ENCODE results near the gene SPHK2.
"Not testable (repeated sequence)": the region's sequence is repeated elsewhere in the genome, so short reads cannot be mapped to it uniquely, and the experiment has no call there.

Gene SPHK2, protein sequence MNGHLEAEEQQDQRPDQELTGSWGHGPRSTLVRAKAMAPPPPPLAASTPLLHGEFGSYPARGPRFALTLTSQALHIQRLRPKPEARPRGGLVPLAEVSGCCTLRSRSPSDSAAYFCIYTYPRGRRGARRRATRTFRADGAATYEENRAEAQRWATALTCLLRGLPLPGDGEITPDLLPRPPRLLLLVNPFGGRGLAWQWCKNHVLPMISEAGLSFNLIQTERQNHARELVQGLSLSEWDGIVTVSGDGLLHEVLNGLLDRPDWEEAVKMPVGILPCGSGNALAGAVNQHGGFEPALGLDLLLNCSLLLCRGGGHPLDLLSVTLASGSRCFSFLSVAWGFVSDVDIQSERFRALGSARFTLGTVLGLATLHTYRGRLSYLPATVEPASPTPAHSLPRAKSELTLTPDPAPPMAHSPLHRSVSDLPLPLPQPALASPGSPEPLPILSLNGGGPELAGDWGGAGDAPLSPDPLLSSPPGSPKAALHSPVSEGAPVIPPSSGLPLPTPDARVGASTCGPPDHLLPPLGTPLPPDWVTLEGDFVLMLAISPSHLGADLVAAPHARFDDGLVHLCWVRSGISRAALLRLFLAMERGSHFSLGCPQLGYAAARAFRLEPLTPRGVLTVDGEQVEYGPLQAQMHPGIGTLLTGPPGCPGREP

DNA sequence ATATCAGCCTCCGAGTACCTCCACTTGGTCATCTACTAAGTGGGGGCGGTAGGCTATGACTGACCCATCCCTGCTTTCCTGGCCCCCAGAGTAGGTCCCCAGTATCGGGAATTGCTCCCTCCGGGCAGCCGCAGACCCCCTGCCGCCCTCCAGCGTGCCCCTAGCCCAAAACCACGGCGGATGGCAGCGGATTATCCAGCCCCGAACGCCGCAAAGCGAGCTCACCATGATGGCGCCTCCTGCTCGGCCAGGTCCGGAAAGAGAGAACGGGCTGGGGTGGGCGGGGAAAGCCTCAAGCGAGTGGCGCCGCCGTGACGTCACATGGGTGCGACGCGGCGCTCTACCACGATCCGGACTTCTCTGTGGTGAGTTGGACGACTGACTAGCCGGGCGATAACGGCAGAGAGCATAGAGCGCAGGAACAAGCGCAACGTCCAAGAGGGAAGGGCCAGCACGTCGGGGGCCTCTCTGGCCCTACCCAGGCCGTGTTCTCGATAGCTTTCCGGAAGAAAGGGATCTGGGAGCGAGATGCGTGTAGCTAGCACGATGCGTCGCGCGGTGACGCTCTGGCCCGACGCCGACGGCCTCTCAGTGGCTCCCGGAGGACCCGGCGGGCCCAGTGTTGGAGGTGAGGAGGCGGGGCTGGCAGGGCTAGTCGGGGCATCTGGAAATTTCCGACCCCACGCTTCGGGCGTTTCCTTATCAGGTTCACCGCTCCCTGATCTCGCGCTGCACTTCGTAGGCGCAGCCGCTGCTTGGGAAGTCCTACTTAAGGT, at the start of gene SPHK2, which contains the start of gene RPL18:
TSS of gene SPHK2 (plus strand) at position 591 of the 776 bp plus-strand sequence. CDS start 1,009 bp downstream, outside the sequence.
TSS of gene RPL18 (minus strand) at position 263 of the 776 bp plus-strand sequence. CDS start at position 228, 35 bp downstream.
- DNase-seq, result peak; percentile 99

DNA sequence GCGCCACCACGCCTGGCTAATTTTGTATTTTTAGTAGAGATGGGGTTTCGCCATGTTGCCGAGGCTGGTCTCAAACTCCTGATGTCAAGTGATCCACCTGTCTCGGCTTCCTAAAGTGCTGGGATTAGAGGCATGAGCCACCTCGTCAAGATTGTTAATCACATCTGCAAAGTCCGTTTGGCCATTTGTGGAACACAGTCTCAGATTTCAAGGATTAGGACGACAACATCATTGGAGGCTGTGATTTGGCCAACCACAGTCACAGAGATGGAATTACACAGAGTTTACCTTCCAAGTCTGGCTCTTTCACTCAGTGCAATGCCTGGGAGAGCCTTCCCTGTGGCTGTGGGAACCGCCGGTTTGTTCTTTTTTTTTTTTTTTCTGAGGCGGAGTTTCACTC, 49.5 kb upstream of the SPHK2 start:
- no peak for DNase-seq

DNA sequence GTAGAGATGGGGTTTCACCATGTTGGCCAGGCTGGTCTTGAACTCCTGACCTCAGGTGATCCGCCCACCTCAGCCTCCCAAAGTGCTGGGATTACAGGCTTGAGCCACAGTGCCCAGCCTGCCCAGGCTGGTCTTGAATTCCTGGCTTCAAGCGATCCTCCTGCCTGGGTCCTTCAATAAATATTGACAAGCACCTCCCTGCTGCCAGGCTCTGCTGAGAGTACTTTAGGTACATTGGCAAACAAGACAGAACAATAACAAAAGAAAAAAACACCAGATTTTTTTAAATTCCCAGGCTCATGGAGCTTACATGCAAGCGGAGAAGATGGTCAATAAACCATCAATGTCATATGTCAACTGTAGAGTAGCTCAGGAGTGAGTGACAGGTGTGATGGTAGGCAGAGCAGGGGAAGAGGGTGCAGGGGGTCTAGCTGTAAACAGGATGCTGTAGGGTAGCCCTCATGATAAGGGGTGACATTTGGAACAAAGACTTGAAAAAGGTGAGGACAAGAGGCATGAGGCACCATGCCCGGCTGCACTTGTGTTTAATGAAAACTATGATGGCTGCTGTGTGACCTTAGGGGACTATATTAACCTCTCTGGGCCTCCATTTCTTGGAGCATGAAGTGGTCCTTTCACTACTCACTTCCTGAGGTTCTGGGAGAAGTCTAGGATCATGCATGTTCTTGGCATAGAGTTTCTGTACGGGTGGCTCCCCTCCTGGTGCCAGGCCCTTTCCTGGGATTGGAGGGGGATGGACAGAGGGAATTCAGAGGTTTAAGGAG, 47.7 kb upstream of the SPHK2 start:
- no peak for DNase-seq

DNA sequence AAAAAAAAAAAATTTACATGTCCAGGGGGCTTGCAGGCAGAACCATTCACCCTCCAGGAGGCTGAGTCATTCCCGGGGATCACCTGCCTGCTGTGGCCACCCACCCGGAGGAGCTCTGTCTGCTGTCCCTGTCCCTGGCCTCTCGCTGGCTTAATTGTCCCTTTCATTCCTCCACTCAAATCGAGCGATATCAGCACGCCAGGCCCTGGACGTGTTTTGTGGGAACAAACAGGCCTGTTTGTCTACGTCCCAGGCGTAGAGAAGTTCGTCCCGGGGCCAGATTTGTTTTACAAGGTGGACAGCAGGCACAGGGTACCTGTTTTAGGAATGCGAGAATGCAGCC, 46.2 kb upstream of the SPHK2 start:
- no peak for DNase-seq

DNA sequence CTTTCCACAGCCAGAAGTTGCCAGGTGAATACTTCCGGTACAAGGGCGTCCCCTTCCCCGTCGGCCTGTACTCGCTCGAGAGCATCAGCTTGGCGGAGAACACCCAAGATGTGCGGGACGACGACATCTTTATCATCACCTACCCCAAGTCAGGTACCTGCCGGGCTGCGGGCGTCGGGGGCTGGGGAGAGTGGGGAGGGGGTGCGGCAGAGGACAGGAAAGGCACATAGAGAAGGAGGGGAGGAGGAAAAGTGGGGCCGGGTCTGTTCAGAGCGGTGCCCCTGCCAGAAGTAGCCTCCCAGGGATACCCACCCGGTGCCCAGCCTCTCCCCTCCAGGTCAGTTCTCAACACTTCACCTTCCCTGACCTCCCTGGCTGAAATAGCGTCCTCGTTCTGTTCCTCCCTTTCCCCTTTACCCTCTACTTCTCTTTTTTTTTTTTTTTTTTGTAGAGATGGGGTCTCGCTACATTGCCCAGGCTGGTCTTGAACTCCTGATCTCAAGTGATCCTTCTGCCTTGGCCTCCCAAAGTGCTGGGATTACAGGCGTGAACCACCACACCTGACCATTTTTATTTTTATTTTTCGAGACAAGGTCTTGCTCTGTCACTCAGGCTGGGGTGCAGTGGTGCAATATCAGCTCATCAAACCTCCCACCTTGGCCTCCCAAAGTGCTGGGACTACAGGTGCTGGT, 43.2 kb upstream of the SPHK2 start:
- no peak for DNase-seq

DNA sequence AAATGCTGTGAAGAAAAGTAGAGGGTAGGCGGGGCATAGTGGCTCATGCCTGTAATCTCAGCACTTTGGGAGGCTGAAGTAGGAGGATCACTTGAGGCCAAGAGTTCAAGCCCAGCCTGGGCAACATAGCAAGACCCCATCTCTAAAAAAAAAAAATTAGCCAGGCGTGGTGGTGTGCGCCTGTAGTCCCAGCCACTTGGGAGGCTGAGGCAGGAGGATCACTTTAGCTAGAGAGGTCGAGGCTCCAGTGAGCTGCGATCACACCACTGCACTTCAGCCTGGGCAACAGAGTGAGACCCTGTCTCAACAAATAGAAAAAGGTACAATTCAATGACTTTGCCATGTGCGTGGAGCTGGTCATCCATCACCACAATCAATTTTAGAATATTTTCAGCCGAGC, 41.4 kb upstream of the SPHK2 start:
- DNase-seq, result not testable (repeated sequence)

DNA sequence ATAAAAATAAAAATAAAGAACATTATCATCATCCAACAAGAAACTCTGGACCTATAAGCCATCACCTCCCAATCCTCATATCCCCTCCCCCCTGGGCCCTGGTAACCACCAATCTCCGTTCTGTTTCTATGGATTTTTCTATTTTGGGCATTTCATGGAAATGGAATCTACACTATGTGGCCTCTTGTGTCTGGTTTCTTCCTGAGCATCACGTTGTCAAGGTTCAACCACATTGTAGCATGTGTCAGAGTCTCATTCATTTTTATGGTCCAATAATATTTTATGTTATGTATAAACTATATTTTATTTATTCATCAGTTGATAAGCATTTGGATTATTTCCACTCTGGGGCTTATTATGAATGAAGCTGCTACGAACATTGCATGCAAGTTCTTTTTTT, 40.4 kb upstream of the SPHK2 start:
- DNase-seq, result no peak

DNA sequence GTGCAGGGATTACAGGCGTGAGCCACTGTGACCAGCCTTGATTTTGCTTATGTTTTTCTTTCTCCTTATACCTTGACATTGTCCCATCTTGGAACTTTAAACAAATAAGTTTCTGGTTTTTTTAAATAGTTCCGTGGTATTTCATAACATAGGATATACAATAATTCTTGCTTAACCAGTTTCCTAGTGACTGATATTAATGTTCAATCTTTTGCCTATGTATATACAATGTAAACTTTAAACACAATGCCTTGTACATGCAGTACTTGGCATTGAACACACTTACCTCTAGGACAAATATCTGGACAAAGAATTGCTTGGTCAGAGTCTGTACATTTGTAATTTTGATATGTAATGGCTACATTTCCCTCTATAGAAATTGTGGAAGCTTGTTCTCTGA, 37.1 kb upstream of the SPHK2 start:
- no peak for DNase-seq

DNA sequence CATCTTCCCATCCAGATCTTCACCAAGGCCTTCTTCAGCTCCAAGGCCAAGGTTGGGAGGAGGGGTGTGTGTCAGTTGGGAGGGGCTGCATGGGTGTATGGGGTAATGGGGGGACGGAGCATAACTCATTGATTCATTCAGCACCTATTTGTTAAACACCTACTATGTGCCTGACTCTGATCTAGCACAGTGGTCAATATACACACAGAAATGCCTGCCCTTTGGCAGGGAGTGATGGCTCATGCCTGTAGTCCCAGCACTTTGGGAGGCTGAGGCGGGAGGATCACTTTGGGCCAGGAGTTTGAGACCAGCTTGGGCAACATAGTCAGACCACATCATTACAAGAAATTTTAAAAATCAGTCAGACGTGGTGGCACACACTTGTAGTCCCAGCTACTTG, 31.9 kb upstream of the SPHK2 start:
- DNase-seq, result no peak

DNA sequence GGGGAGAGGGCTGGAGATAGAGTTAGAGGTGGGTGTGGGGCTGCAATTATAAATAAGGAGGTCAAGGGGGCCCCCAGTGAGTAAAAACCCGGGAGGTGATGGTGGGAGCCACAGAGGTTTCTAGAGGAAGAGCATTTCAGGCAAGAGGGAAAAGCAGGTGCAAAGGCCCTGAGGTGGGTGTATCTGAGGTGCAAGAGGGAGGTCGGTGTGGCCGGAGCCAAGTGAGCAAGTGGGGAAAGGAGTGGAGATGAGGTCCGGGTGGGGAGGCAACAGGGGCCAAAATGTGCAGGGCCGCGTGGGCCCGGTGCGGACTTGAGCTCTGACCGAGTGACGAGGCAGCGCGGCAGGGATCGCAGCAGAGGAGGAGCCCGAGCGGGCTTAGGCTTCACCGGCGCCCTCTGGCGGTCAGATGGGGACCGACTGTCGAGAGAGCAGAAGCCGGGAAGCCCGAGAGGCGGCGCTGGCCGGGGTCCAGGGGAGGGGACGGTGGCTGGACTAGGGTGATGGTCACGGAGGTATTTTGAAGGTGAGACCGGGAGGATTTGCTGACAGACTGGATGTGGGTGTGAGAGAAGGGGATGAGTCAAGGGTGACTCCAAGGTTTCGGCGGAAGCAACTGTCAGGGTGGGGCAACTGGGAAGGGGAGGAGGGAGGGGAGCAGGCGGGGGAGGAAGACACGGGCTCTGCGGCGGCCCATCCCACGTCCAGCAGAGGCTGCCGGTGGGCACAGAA, 30.5 kb upstream of the SPHK2 start:
- DNase-seq, result peak; percentile 95

DNA sequence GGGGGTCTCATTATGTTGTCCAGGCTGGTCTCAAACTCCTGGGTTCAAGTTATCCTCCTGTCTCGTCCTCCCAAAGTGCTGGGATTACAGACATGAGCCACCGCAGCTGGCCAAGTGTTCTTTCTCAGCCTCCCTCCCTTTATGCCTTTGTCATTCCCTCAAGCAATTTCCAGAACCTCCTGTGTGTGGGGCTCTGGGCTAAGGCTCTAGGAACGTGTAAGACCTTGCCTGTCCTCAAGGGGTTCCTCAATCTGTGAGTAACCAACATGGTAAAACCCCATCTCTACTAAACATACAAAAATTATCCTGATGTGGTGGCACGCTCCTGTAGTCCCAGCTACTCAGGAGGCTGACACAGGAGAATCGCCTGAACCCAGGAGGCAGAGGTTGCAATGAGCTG, 28.3 kb upstream of the SPHK2 start:
- DNase-seq, result peak; percentile 56

DNA sequence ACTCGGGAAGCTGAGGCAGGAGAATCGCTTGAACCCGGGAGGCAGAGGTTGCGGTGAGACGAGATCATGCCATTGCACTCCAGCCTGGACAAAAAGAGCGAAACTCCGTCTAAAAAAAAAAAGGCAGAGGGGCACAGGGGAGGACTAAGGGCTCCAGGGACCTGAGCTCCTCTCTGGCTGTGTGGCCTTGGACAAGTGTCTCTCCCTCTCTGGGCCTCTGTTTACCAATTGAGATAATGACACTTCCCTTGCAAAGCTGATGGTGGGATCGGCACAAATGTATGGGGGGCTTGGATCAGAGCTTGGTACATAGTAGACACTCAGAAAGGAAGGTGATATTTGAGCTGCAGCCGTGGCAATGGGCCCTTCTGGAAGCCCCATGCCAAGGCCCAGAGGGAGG, 24.1 kb upstream of the SPHK2 start:
- no peak for DNase-seq

DNA sequence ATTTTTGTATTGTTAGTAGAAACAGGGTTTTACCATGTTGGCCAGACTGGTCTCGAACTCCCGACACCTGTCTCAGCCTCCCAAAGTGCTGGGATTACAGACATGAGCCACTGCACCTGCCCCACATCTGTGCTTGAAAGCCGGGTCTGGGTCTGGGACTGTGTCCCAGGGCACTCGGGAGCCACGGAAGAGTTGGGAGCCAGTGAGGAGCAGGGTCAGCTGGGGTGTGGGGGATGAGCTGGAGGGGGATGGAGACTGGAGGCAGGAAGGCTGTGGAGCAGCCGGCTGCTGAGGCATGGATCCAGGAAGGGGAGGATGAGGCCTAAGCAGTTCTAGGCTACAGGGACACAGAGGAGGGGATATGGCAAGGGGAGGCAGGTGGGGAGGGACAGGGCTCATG, 23.5 kb upstream of the SPHK2 start:
- no peak for DNase-seq

DNA sequence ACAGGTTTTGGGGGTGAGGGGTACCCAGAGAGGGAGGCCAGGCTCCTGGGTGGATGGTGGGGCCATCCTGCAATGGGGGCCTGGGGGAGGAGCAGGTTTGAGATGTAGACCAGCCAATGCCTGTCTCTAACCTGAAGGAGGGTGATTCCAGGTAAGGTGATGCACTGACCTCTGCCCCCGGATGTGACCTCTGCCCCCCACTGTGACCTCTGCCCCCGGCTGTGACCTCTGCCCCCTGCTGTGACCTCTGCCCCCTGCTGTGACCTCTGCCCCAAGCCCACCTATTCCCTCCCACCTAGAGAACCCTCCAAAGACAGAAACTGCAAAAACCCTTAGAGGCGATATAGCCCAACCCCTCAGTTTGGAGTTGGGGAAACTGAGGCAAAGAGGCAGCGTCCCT, 23.1 kb upstream of the SPHK2 start:
- DNase-seq, result no peak

DNA sequence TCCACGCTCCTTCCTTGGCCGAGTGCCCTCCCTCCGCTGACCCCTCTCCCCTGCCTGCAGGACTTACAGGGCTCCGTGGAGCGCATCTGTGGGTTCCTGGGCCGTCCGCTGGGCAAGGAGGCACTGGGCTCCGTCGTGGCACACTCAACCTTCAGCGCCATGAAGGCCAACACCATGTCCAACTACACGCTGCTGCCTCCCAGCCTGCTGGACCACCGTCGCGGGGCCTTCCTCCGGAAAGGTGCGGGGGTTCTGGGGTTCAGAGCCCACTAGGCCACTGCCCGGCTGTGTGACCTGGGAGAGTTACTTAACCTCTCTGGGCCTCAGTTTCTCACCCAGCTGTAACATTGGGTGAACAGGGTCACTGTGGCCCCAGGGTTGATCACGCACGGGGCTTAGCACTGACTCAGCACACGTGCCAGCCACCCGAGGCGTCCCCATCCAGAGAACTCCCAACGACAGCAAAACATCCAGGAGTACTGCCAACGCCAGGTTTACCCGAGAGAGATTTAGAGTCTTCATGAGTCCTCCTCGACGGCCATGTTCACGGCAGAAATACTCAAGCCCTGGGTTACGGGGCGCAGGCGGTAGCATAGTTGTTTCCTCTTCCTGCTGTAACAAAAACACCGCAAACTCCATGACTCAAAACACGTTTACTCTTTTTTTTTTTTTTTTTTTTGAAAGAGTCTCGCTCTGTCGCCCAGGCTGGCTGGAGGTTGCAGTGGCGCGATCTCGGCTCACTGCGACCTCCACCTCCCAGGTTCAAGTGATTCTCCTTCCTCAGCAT, 22.4 kb upstream of the SPHK2 start:
- no peak for DNase-seq

DNA sequence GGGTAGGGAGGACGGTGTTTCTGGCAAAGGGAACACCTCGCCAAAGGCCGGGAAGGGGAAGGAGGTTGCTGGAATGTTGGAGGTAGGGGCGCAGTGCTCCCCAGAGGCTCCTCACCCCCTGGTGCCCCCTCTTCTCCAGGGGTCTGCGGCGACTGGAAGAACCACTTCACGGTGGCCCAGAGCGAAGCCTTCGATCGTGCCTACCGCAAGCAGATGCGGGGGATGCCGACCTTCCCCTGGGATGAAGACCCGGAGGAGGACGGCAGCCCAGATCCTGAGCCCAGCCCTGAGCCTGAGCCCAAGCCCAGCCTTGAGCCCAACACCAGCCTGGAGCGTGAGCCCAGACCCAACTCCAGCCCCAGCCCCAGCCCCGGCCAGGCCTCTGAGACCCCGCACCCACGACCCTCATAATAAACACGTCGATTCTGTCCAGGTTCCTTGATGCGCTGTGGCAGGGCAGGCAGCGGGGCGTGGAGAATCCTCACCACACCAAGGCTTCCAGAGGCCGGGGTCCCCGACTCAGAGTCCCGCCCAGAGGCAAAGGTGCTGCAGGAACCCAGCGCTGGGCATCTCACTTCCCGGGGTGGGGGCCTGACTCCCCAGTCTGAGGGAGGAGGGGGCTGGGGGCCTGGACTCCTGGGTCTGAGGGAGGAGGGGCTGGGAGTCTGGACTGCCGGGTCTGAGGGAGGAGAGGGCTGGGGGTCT, 20.2 kb upstream of the SPHK2 start:
- no peak for DNase-seq

DNA sequence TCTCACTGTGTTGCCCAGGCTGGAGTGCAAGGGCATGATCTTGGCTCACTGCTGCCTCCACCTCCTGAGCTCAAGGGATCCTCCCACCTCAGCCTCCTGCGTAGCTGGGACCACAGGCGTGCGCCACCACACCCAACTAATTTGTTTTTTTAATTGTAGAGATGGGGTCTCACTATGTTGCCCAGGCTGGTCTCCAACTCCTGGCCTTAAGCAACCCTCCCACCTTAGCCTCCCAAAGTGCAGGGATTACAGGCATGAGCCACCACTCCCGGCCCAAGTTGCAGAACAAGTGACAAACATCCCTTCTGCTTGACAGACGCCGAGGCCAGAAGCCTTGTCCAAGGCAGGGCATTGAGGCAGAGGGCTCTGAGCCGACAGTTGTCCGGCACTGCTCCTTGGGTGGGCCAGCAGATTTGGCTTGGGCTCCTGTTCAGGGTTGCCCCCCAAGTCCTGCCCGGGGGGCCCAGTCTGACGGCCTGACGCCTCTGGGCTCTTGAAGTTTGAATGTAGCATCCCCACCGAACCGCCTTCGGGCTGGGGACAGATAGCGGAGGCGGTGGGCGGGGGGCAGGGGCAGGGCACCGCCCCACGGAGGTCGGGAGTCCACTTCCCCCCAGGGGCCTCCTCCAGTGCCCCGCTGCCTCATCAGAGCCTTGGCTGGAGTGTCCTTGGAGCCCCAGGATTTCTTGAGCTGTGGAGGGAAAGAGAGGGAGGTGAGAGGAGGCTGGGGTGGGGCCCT, 18.5 kb upstream of the SPHK2 start:
- no peak for DNase-seq

DNA sequence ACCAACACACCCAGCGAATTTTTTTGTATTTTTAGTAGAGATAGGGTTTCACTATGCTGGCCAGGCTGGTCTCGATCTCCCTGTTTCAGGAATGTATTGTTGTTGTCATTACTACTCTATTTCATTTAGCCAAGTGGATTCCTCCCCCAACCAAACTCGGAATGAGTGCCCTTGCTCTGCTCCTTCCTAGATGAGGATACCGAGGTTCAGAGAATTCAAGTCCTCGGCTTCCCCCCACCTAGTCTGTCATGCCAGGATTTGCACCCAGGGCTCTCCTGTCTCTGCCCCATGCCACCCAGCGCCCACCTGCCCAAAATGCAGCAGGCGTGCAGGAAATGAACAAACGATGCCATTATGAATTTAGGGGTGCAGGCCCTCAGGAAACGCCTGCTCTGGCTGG, 16.3 kb upstream of the SPHK2 start:
- DNase-seq, result no peak

DNA sequence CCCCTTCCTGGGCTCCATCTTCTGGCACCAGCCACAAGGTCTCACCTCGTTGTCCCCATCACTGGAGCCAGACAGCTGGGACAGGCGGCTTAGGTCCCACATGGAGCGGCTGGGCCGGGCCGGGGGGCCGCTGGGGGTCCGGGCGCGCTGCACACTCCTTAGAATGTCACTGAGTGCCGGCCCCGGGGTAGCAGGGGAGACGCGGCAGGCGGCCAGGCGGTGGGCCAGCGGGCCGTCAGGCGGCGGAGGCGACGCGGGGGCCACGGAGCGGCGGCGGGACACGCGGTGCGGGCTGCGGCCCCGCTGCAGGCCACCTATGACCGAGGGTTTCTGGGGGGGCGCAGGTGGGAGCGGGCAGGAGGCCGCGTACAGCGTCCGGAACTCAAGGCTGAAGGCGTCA, 15.9 kb upstream of the SPHK2 start:
- DNase-seq, result no peak
